NCI-H2029 treated with DMSO at 0.1 percent for 48 hours (cell line): Measurements from ENCODE around the gene PLAGL2.
A peak's percentile ranks its signal among the peaks of the same experiment; 100 is the strongest.
"Not testable (repeated sequence)": the region's sequence is repeated elsewhere in the genome, so short reads cannot be mapped to it uniquely, and the experiment has no call there.

Experiments
- DNase-seq: peaks from one replicate; lab custom pipeline; 2025; lab: John Stamatoyannopoulos, UW

PLAGL2 gene

GRCh38 chr20:32204205-32205109 lies 3.1 kb downstream of the PLAGL2 start:
- DNase-seq = no peak

GRCh38 chr20:32203356-32204204 lies 4.0 kb downstream of the PLAGL2 start:
- no peak for DNase-seq

GRCh38 chr20:32201977-32202363 lies 5.6 kb downstream of the PLAGL2 start:
- DNase-seq = no peak

GRCh38 chr20:32201296-32201976 lies 6.1 kb downstream of the PLAGL2 start:
- DNase-seq = no peak

- DNase-seq = no peak
These were observed 8.5 kb downstream of the PLAGL2 start for GRCh38 chr20:32199006-32199405.

GRCh38 chr20:32197136-32197535 lies 10.4 kb downstream of the PLAGL2 start:
- DNase-seq = not testable (repeated sequence)

GRCh38 chr20:32196613-32197012 lies 10.9 kb downstream of the PLAGL2 start:
- not testable (repeated sequence) for DNase-seq

GRCh38 chr20:32195581-32195980 lies 12.0 kb downstream of the PLAGL2 start:
- peak; percentile 69 for DNase-seq

GRCh38 chr20:32193996-32194395 lies 13.5 kb downstream of the PLAGL2 start:
- no peak for DNase-seq

- DNase-seq = not testable (repeated sequence)
These were observed 14.2 kb downstream of the PLAGL2 start for GRCh38 chr20:32193336-32193735.

GRCh38 chr20:32192698-32193097 lies 14.8 kb downstream of the PLAGL2 start:
- DNase-seq = no peak

- no peak for DNase-seq
These were observed 15.7 kb downstream of the PLAGL2 start for GRCh38 chr20:32191873-32192272.

GRCh38 chr20:32191422-32191821 lies 16.1 kb downstream of the PLAGL2 start:
- no peak for DNase-seq

- DNase-seq = no peak
These were observed 16.7 kb downstream of the PLAGL2 start for GRCh38 chr20:32190616-32191415.

GRCh38 chr20:32189691-32190615 lies 17.6 kb downstream of the PLAGL2 start:
- DNase-seq = no peak

- no peak for DNase-seq
These were observed 18.5 kb downstream of the PLAGL2 start for GRCh38 chr20:32189123-32189410.

GRCh38 chr20:32188376-32189122 lies 19.0 kb downstream of the PLAGL2 start:
- DNase-seq = no peak

GRCh38 chr20:32186506-32186905 lies 21.0 kb downstream of the PLAGL2 start:
- no peak for DNase-seq

GRCh38 chr20:32184961-32185603 lies 22.5 kb downstream of the PLAGL2 start:
- no peak for DNase-seq
